ENCODE measurements around the gene TCP11L2. TPM values are rescaled to one million over a fixed set of nuclear protein-coding genes. Genes with fewer than 3 reads are reported as not detected.

Gene TCP11L2
- total RNA-seq, 2 experiments from 2014 or later: 139 to 144 TPM

DNA sequence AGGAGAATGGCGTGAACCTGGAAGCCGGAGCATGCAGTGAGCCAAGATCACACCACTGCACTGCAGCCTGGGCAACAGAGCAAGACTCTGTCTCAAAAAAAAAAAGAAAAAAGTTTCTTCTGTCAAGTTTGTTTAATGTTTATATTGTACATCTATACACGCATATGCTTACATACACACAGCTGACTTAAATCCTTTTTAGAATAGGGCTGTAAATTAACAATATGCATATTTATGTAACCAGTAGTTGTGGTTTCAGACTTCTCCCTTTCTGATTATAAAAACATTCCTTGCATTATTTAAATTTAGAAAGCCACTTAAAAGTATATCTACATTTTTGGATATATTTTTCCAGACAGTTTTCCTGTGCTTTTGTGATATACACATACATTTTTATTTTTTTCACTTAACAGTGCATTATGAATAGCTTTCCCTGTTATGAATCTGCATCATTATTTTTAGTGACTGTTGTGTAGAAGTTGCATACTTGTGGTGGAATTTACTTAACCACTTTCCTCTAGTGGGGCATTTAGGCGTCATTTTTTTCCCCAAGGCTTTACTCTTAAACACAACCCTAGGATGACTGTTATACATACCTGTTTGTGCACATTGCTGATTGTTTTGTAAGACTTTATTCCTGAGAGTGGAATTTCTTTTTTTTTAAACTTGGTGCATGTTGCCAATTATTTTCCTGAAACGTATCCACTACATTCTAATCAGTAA, 84.4 kb downstream of the TCP11L2 start:
- peaks cover 51% of the 10 kb centered on the region for H3K36me3 Mint-ChIP-seq (ENCODE audit: low read depth)
- Histone ChIP-seq H3K27ac (ENCODE audit: low read depth in 1 of 2, low read length in 2 of 2) (no peak overlapping the region), H3K9me3 (ENCODE audit: control insufficient read depth in 1 of 2, insufficient read depth in 1 of 2, low read length in 2 of 2) (no peaks in the 10 kb centered on the region), H3K4me1 (ENCODE audit: insufficient read depth, low read length) (peaks cover 3% of the 10 kb centered on the region), H3K4me3 (ENCODE audit: low read length) (no peak overlapping the region), H3K36me3 (ENCODE audit: insufficient read depth, low read length) (peaks cover 6% of the 10 kb centered on the region), H3K27me3 (ENCODE audit: control insufficient read depth in 1 of 2, insufficient read depth in 2 of 2, low read length in 2 of 2) (no peaks in the 10 kb centered on the region)
- intact Hi-C loops (cut with DNase I, micrococcal nuclease): loop anchor here (1.0 to 2.0 kb wide), 5 partner anchors 454 to 718 kb away; no protein-coding TSS in a partner anchor
- no peaks in the 10 kb centered on the region for H3K9me3 Mint-ChIP-seq
- H3K4me3 Mint-ChIP-seq: no peak overlapping the region
- H3K27me3 Mint-ChIP-seq: no peaks in the 10 kb centered on the region
- ATAC-seq (ENCODE audit: poor library complexity) (no peak), DNase-seq (no peak)
- POLR2A ChIA-PET: no interaction called here
- CTCF ChIA-PET: no interaction called here
- H3K4me1 Mint-ChIP-seq (ENCODE audit: low read depth): no peaks in the 10 kb centered on the region
- TF ChIP-seq, protein P1, sequence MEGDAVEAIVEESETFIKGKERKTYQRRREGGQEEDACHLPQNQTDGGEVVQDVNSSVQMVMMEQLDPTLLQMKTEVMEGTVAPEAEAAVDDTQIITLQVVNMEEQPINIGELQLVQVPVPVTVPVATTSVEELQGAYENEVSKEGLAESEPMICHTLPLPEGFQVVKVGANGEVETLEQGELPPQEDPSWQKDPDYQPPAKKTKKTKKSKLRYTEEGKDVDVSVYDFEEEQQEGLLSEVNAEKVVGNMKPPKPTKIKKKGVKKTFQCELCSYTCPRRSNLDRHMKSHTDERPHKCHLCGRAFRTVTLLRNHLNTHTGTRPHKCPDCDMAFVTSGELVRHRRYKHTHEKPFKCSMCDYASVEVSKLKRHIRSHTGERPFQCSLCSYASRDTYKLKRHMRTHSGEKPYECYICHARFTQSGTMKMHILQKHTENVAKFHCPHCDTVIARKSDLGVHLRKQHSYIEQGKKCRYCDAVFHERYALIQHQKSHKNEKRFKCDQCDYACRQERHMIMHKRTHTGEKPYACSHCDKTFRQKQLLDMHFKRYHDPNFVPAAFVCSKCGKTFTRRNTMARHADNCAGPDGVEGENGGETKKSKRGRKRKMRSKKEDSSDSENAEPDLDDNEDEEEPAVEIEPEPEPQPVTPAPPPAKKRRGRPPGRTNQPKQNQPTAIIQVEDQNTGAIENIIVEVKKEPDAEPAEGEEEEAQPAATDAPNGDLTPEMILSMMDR (IDR thresholded peaks at IDR 0.05): no peak
- no peak overlapping the region for H3K27ac Mint-ChIP-seq

- POLR2A ChIA-PET: no interaction called here
Observed at GRCh38 chr12:106387848-106388377, 85.4 kb downstream of the TCP11L2 start.

DNA sequence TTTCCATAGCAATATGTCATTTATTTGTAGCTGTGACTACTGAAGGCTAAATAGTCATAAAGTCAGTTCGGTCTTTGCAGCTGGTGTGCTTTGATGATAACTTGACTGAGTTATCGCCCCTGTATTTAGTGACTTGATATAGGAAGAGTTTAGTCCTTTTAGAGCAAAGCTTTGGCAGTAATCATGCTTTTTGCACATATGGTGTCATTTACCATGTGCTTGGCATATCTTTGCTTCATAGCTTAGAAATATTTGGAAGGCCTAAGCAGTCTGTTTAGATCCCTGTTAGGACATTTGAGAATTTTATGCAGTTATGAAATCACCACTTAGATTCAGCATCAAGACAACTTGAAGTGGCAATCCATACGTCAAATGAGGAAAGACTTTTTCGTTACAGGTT, 86.6 kb downstream of the TCP11L2 start:
- H3K4me3 ChIP-seq (ENCODE audit: low read length): no peak overlapping the region
- Mint-ChIP-seq H3K9me3 (no peaks in the 10 kb centered on the region), H3K36me3 (ENCODE audit: low read depth) (peaks cover 48% of the 10 kb centered on the region), H3K27ac (no peak overlapping the region), H3K4me3 (no peak overlapping the region), H3K27me3 (no peaks in the 10 kb centered on the region), H3K4me1 (ENCODE audit: low read depth) (no peaks in the 10 kb centered on the region)
- CTCF ChIA-PET: interaction anchor here (1.5 kb wide), 1 partner anchor 453 kb away, joined by 4 read pairs; no protein-coding TSS in a partner anchor
- POLR2A ChIA-PET: no interaction called here
- peaks cover 3% of the 10 kb centered on the region for H3K4me1 ChIP-seq (ENCODE audit: insufficient read depth, low read length)
- no peaks in the 10 kb centered on the region for H3K9me3 ChIP-seq (ENCODE audit: control insufficient read depth in 1 of 2, insufficient read depth in 1 of 2, low read length in 2 of 2)
- no peak overlapping the region for H3K27ac ChIP-seq (ENCODE audit: low read depth in 1 of 2, low read length in 2 of 2)
- no peaks in the 10 kb centered on the region for H3K27me3 ChIP-seq (ENCODE audit: control insufficient read depth in 1 of 2, insufficient read depth in 2 of 2, low read length in 2 of 2)
- TF ChIP-seq, protein P1 (IDR thresholded peaks at IDR 0.05): no peak
- no peak for ATAC-seq (ENCODE audit: poor library complexity)
- DNase-seq: no peak
- intact Hi-C loops (cut with DNase I, micrococcal nuclease): no loop called here
- peaks cover 15% of the 10 kb centered on the region for H3K36me3 ChIP-seq (ENCODE audit: insufficient read depth, low read length)

More at GRCh38 chr12:106387848-106388377, 85.4 kb downstream of the TCP11L2 start:
- H3K4me1 ChIP-seq (ENCODE audit: insufficient read depth, low read length): peaks cover 3% of the 10 kb centered on the region
- no peak overlapping the region for H3K4me3 ChIP-seq (ENCODE audit: low read length)
- CTCF ChIA-PET: no interaction called here
- no peak overlapping the region for H3K4me3 Mint-ChIP-seq
- no peaks in the 10 kb centered on the region for H3K4me1 Mint-ChIP-seq (ENCODE audit: low read depth)
- intact Hi-C loops (cut with DNase I, micrococcal nuclease): loop anchor here in 1 of 2 experiments (2.0 kb wide), 1 partner anchor 717 kb away; no protein-coding TSS in a partner anchor
- DNase-seq (no peak), ATAC-seq (ENCODE audit: poor library complexity) (no peak)
- no peaks in the 10 kb centered on the region for H3K27me3 ChIP-seq (ENCODE audit: control insufficient read depth in 1 of 2, insufficient read depth in 2 of 2, low read length in 2 of 2)
- H3K27ac ChIP-seq (ENCODE audit: low read depth in 1 of 2, low read length in 2 of 2): no peak overlapping the region
- no peaks in the 10 kb centered on the region for H3K9me3 Mint-ChIP-seq
- H3K36me3 Mint-ChIP-seq (ENCODE audit: low read depth): peaks cover 48% of the 10 kb centered on the region
- H3K27ac Mint-ChIP-seq: no peak overlapping the region
- no peaks in the 10 kb centered on the region for H3K9me3 ChIP-seq (ENCODE audit: control insufficient read depth in 1 of 2, insufficient read depth in 1 of 2, low read length in 2 of 2)
- H3K36me3 ChIP-seq (ENCODE audit: insufficient read depth, low read length): peaks cover 5% of the 10 kb centered on the region
- TF ChIP-seq, protein P1 (IDR thresholded peaks at IDR 0.05): no peak
- H3K27me3 Mint-ChIP-seq: no peaks in the 10 kb centered on the region

Data from CD4-positive, alpha-beta T cell (primary cell).